DND-41 (cell line): ENCODE measurements around the gene LILRB3.
A peak's percentile ranks its signal among the peaks of the same experiment; 100 is the strongest.

Experiments used
- CTCF ChIP-seq: IDR thresholded peaks from 2 replicates; pipeline ENCODE4 v1.5.1; 2012; ENCODE audit warnings: borderline replicate concordance, low read length, moderate library complexity, mild to moderate bottlenecking; ENCODE audit not compliant: poor library complexity, severe bottlenecking; ENCODE audit errors: extremely low read depth
- EZH2 ChIP-seq: IDR thresholded peaks from 3 replicates; pipeline ENCODE4 v1.6.1; 2012; ENCODE audit warnings: borderline replicate concordance, low read depth, mild to moderate bottlenecking, moderate library complexity, low read length, inconsistent platforms; ENCODE audit not compliant: severe bottlenecking

- TF ChIP-seq CTCF (peak; percentile 35), EZH2 (no peak)
These were observed 33.6 kb downstream of the LILRB3 start, which contains the start of gene MBOAT7 for GRCh38 chr19:54189145-54189734.
